NCI-H2196 (cell line): ENCODE data around the gene SETD5.

Experiments used
- DNase-seq: peaks from one replicate; lab custom pipeline; 2025; ENCODE audit not compliant: unreplicated experiment; lab: John Stamatoyannopoulos, UW

Gene SETD5

GRCh38 chr3:9388562-9389272, 8.7 kb upstream of the SETD5 start:
- DNase-seq, result no peak

GRCh38 chr3:9390265-9390888, 7.0 kb upstream of the SETD5 start:
- no peak for DNase-seq

GRCh38 chr3:9392041-9392440, 5.4 kb upstream of the SETD5 start:
- DNase-seq, result no peak

GRCh38 chr3:9395570-9396300, 1.7 kb upstream of the SETD5 start:
- no peak for DNase-seq

GRCh38 chr3:9396301-9396631, 1.1 kb upstream of the SETD5 start:
- peak; percentile 83 for DNase-seq

GRCh38 chr3:9396632-9397331, 633 bp upstream of the SETD5 start:
- DNase-seq, result peak; percentile 92

GRCh38 chr3:9397906-9398699, 688 bp downstream of the SETD5 start:
- DNase-seq, result no peak

GRCh38 chr3:9398700-9399336, 1.4 kb downstream of the SETD5 start:
- no peak for DNase-seq

- no peak for DNase-seq
Measured at GRCh38 chr3:9399337-9399703, 1.9 kb downstream of the SETD5 start.

GRCh38 chr3:9399746-9400145, 2.3 kb downstream of the SETD5 start:
- DNase-seq, result peak; percentile 60

- DNase-seq, result no peak
Measured at GRCh38 chr3:9400616-9401015, 3.2 kb downstream of the SETD5 start.

GRCh38 chr3:9401986-9402385, 4.6 kb downstream of the SETD5 start:
- DNase-seq, result no peak

GRCh38 chr3:9402410-9403228, 5.2 kb downstream of the SETD5 start:
- peak; percentile 6 for DNase-seq

GRCh38 chr3:9403463-9403862, 6.0 kb downstream of the SETD5 start:
- DNase-seq, result no peak

GRCh38 chr3:9404680-9405079, 7.3 kb downstream of the SETD5 start:
- no peak for DNase-seq

GRCh38 chr3:9405756-9406155, 8.3 kb downstream of the SETD5 start:
- DNase-seq, result no peak

- no peak for DNase-seq
Measured at GRCh38 chr3:9406856-9407626, 9.6 kb downstream of the SETD5 start.

GRCh38 chr3:9408061-9408460, 10.6 kb downstream of the SETD5 start:
- DNase-seq, result no peak

GRCh38 chr3:9408546-9408945, 11.1 kb downstream of the SETD5 start:
- no peak for DNase-seq
